Myometrial cell (primary cell): ENCODE measurements around the gene DYNC1H1. TPM values are rescaled to one million over a fixed set of nuclear protein-coding genes. Genes with fewer than 3 reads are reported as not detected.

Experiments used
- total RNA-seq: library from RNA; depleted of rRNA; stranded (reverse); fragments of >200 nt; gene quantifications from 2 replicates; pipeline ENCODE4 v1.2.3, GENCODE V29; 2015

DYNC1H1 gene
- total RNA-seq = 312 and 316 TPM in 2 replicates

DNA sequence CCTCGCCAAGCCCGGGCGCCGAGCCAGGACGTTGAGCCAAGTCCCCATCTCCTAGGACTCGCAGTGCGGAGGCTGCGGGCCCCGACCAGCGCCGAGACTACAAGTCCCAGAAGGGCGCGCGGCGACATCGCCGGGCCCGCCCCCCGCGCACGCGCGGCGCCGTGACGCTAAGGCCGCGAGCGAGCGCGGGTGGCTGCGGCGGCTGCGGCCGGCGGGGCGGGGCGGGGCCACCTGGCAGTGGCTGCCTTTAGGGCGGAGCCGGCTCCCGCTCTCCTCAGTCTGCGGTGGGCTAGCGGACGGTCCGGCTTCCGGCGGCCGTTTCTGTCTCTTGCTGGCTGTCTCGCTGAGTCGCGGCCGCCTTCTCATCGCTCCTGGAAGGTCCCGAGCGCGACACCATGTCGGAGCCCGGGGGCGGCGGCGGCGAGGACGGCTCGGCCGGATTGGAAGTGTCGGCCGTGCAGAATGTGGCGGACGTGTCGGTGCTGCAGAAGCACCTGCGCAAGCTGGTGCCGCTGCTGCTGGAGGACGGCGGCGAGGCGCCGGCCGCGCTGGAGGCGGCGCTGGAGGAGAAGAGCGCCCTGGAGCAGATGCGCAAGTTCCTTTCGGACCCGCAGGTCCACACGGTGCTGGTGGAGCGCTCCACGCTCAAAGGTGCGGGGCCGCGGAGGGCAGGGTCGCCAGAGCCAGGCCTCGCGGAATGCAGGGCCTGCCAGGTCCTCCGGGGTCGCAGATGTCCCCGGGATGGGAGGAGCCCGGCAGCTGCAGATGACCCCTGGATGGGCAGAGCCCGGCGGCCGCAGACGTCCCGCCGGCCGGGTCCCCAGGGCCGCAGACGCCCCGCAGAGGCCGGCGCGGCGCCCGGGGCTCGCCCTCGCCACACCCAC, at the start of gene DYNC1H1:
Gene DYNC1H1, plus strand, starts transcription at position 277 of the 884 bp plus-strand sequence. Its CDS starts 119 bp downstream, at position 396.

DNA sequence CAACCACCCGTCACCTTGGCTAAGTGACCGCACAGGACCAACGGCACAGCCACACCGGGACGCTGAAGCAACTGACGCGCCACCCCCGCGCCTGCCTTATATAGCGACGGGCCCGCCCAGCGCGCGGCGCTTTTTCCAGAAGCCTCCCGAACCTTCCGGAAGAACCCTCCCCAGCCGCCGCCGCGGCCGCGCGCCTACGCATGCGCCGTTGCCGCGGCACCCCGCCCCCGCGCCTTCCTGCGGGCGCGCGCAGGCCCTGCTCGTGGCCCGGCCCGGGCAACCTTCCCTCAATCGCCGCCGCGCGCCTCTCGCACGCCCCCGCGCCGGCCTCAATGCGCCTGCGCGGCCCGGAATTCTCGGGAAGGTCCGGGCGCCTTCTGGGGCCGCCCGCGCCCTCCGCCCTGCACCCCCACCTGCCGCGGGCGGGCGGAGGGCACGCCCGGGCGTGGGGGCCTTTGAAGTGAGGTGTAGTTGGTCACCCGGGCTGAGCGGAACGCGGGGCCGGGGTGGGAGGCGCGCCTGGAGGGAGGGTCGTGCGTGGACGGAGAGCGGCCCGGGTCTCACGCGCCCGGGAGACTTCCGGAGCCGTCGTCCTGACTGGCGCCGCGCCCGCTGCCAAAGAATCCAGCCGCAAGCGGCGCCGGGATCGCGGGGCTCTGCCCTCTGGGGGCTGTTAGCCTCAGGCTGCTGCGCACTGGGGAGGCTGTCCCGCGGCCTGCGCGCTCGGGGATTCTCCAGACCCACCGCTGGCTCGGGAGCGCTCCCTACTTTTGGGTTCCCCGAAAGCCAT, 122.8 kb downstream of the DYNC1H1 start, which contains the start of gene HSP90AA1:
Gene HSP90AA1, minus strand, starts transcription at position 73 of the 790 bp plus-strand sequence. CDS start 666 bp downstream, outside the sequence.

Other genes starting within 250 kb of the DYNC1H1 start
- gene PPP2R5C, start 202.9 kb upstream of the DYNC1H1 start, total RNA-seq = 87.9 and 138 TPM in 2 replicates
- 680 and 875 TPM in 2 replicates for gene HSP90AA1, start 122.5 kb downstream of the DYNC1H1 start, total RNA-seq
- 15.6 and 22.7 TPM in 2 replicates for gene WDR20, start 175.3 kb downstream of the DYNC1H1 start, total RNA-seq